Gastroesophageal sphincter (tissue), 3 donors: ENCODE results near the gene MICU2.

Source experiments
- EP300 ChIP-seq: sonication (generic); formaldehyde crosslinking; IDR thresholded peaks from one replicate; pipeline ENCODE4 v1.6.1; 2017; ENCODE audit warnings: antibody characterized with exemption, mild to moderate bottlenecking
- POLR2A ChIP-seq, 2 donors: fragments of 450-650 bp; IDR thresholded peaks; one replicate each; pipeline ENCODE4 v1.6.1; 2017; ENCODE audit warnings: antibody characterized with exemption in 2 of 2, mild to moderate bottlenecking in 2 of 2, moderate library complexity in 1 of 2
- POLR2AphosphoS5 ChIP-seq: sonication (generic); formaldehyde crosslinking; IDR thresholded peaks from one replicate; pipeline ENCODE4 v1.6.1; 2017; ENCODE audit warnings: antibody characterized with exemption
- TF ChIP-seq, protein P1 (sequence below), 4 experiments: fragments of 200-600 bp in 2 of 4; fragments of 450-650 bp in 2 of 4; sonication (generic) in 1 of 4; IDR thresholded peaks; one replicate each; pipeline ENCODE4 v1.5.1; 2017 to 2019; ENCODE audit warnings: antibody characterized with exemption in 4 of 4, mild to moderate bottlenecking in 2 of 4, moderate library complexity in 2 of 4

DNA sequence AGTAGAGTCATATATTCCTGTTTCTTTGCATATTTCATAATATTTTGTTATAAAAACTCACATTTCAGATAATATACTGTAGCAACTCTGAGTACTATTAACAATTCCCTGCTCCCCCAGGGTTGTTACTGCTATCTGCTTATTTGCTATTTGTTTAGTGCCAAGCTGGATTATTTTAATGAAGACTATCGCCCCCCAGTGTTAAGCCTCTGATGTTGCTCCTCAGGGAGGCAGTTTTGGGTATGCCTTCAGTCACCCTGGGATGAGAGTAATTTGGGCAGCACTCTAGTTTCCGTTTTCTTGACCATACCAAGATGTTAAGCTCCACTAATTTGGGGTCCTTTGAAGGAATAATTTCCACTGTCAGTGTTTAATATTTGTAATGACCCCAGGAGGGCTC, 46.0 kb downstream of the MICU2 start:
- TF ChIP-seq, protein P1, sequence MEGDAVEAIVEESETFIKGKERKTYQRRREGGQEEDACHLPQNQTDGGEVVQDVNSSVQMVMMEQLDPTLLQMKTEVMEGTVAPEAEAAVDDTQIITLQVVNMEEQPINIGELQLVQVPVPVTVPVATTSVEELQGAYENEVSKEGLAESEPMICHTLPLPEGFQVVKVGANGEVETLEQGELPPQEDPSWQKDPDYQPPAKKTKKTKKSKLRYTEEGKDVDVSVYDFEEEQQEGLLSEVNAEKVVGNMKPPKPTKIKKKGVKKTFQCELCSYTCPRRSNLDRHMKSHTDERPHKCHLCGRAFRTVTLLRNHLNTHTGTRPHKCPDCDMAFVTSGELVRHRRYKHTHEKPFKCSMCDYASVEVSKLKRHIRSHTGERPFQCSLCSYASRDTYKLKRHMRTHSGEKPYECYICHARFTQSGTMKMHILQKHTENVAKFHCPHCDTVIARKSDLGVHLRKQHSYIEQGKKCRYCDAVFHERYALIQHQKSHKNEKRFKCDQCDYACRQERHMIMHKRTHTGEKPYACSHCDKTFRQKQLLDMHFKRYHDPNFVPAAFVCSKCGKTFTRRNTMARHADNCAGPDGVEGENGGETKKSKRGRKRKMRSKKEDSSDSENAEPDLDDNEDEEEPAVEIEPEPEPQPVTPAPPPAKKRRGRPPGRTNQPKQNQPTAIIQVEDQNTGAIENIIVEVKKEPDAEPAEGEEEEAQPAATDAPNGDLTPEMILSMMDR (IDR thresholded peaks at IDR 0.05): no peak
- TF ChIP-seq POLR2A (IDR thresholded peaks at IDR 0.05) (no peak), POLR2AphosphoS5 (no peak), EP300 (no peak)
